SJCRH30 (cell line): ENCODE data around the gene GFY. TPM values are rescaled to one million over a fixed set of nuclear protein-coding genes. Genes with fewer than 3 reads are reported as not detected.

Experiments used
- DNase-seq, 2 experiments: peaks; one replicate each; pipeline ENCODE4 v3.0.0-alpha.2; 2015 to 2020
- H3K27ac ChIP-seq: fragments of 250-450 bp; sonication (Bioruptor Pico); 2 replicates; pipeline ENCODE4 v1.5.1; 2020; ENCODE audit warnings: mild to moderate bottlenecking, moderate library complexity
- H3K27me3 ChIP-seq: fragments of 250-450 bp; sonication (Bioruptor Pico); 2 replicates; pipeline ENCODE4 v1.5.1; 2020; ENCODE audit warnings: mild to moderate bottlenecking, moderate library complexity
- H3K36me3 ChIP-seq: fragments of 250-450 bp; sonication (Bioruptor Pico); 2 replicates; pipeline ENCODE4 v1.5.1; 2020; ENCODE audit warnings: mild to moderate bottlenecking, moderate library complexity
- H3K4me1 ChIP-seq: fragments of 250-450 bp; sonication (Bioruptor Pico); 2 replicates; pipeline ENCODE4 v1.5.1; 2020; ENCODE audit warnings: mild to moderate bottlenecking, moderate library complexity
- H3K4me3 ChIP-seq: fragments of 250-450 bp; sonication (Bioruptor Pico); 2 replicates; pipeline ENCODE4 v1.5.1; 2020; ENCODE audit warnings: mild to moderate bottlenecking, moderate library complexity
- H3K9me3 ChIP-seq: fragments of 250-450 bp; sonication (Bioruptor Pico); replicated peaks from 2 replicates; pipeline ENCODE4 v1.5.1; 2020; ENCODE audit warnings: mild to moderate bottlenecking, moderate library complexity
- total RNA-seq: library from RNA; depleted of rRNA; stranded (reverse); fragments of >200 nt; shearing (Covaris generic); gene quantifications from 2 replicates; pipeline ENCODE4 v1.2.3, GENCODE V29; 2014; rRNA removed

The GFY gene
- total RNA-seq, 1 experiment from 2014 or later, result not detected

DNA sequence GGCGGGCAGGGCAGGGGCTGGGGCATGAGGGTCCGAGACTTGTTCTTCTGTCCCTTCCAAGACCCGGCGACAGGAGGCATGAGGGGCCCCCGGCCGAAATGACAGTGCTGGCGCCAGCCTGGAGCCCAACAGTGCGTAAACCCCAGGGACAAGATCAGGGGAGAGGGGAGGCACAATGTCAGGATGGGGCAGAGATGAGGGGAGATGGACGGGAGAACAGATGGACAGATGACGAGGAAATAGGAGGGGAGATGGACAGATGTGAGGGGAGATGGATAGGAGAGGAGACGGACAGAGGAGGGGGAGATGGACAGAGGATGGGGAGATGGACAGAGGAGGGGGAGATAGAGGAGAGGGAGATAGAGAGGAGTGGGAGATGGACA is 49.3 kb downstream of the GFY start:
- H3K27ac ChIP-seq, result no peak overlapping the region

DNA sequence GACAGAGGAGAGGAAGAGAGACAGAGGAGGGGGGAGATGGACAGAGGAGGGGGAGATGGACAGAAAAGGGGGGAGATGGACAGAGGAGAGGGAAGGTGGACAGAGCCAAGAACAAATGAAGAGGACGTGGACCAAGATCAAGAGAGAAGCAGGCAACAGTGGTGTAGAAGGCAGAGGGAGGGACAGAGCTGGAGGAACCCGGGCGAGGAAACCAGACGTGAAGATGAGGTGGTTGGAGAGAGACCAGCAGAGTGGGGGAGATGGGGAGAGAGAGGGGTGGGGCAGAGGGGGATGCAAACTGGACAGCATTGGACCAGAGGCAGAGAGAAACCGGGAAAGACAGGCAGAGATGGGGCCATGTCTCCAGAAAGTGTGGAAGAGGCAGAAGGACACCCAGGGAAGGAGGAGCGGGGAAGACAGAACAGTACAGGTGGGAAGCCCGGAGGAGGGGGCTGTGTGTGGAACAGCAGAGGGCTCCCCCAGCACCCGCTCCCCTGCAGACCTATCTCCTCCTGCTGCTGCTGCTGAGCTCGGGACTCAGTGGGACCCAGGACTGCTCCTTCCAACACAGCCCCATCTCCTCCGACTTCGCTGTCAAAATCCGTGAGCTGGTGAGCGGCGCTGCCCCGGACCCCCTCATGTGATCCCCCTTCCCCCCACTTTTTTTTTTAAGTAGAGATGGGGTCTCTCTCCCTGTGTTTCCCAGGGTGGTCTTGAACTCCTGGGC is 50.2 kb downstream of the GFY start:
- H3K4me3 ChIP-seq, result no peak overlapping the region

More for the DNA sequence above, 49.3 kb downstream of the GFY start:
- Histone ChIP-seq H3K27me3 (no peaks in the 10 kb centered on the region), H3K4me3 (peak overlapping the region; percentile 59), H3K36me3 (no peaks in the 10 kb centered on the region), H3K9me3 (no peaks in the 10 kb centered on the region), H3K4me1 (peaks cover 3% of the 10 kb centered on the region; the same call in 1 of the 2 replicates)
- no peak for DNase-seq

GRCh38 chr19:49475995-49476880 is 51.0 kb downstream of the GFY start:
- H3K9me3 ChIP-seq, result no peaks in the 10 kb centered on the region
- no peaks in the 10 kb centered on the region for H3K27me3 ChIP-seq

More for the DNA sequence above, 50.2 kb downstream of the GFY start:
- Histone ChIP-seq H3K27ac (no peak overlapping the region), H3K27me3 (no peaks in the 10 kb centered on the region), H3K9me3 (no peaks in the 10 kb centered on the region), H3K4me1 (no peaks in the 10 kb centered on the region), H3K36me3 (no peaks in the 10 kb centered on the region)
- DNase-seq, result no peak

More at GRCh38 chr19:49475995-49476880, 51.0 kb downstream of the GFY start:
- no peaks in the 10 kb centered on the region for H3K4me1 ChIP-seq
- H3K27ac ChIP-seq, result no peak overlapping the region
- DNase-seq, result peak; percentile 45 to 50
- no peak overlapping the region for H3K4me3 ChIP-seq
- no peaks in the 10 kb centered on the region for H3K36me3 ChIP-seq

Other genes starting within 250 kb of the GFY start
- gene SLC6A16, start 100.2 kb upstream of the GFY start, total RNA-seq, result 0.33 and 0.40 TPM in 2 replicates
- not detected in 2 replicates for gene CD37, start 90.0 kb upstream of the GFY start, total RNA-seq
- gene TEAD2, start 63.0 kb upstream of the GFY start, total RNA-seq, result 72.1 and 72.3 TPM in 2 replicates
- gene DKKL1, start 61.5 kb upstream of the GFY start, total RNA-seq, result 0.13 and 0.24 TPM in 2 replicates
- gene KASH5, start 37.1 kb upstream of the GFY start, total RNA-seq, result not detected in 2 replicates
- gene PTH2, start 1.9 kb upstream of the GFY start, total RNA-seq, result not detected in 2 replicates
- gene SLC17A7, start 16.1 kb downstream of the GFY start, total RNA-seq, result 0.18 TPM in 1 of 2 replicates, not detected in the other
- 68.4 and 83.4 TPM in 2 replicates for gene PIH1D1, start 26.4 kb downstream of the GFY start, total RNA-seq
- 11.0 and 12.3 TPM in 2 replicates for gene ALDH16A1, start 27.8 kb downstream of the GFY start, total RNA-seq
- gene FLT3LG, start 48.8 kb downstream of the GFY start, total RNA-seq, result 0.61 and 1.0 TPM in 2 replicates
- gene RPL13A, start 62.2 kb downstream of the GFY start, total RNA-seq, result 3,376 and 3,926 TPM in 2 replicates
- gene RPS11, start 71.0 kb downstream of the GFY start, total RNA-seq, result 2,852 and 3,079 TPM in 2 replicates
- gene FCGRT, start 87.3 kb downstream of the GFY start, total RNA-seq, result 25.0 and 26.6 TPM in 2 replicates
- 2.8 and 3.4 TPM in 2 replicates for gene RCN3, start 102.6 kb downstream of the GFY start, total RNA-seq
- 54.2 and 66.5 TPM in 2 replicates for gene NOSIP, start 155.2 kb downstream of the GFY start, total RNA-seq
- 0.51 and 0.58 TPM in 2 replicates for gene PRRG2, start 155.9 kb downstream of the GFY start, total RNA-seq
- gene PRR12, start 165.8 kb downstream of the GFY start, total RNA-seq, result 6.1 and 6.3 TPM in 2 replicates
- gene RRAS, start 214.8 kb downstream of the GFY start, total RNA-seq, result 7.5 and 7.6 TPM in 2 replicates
- gene SCAF1, start 216.8 kb downstream of the GFY start, total RNA-seq, result 15.9 and 16.3 TPM in 2 replicates
- 35.1 and 38.6 TPM in 2 replicates for gene IRF3, start 240.5 kb downstream of the GFY start, total RNA-seq
- gene BCL2L12, start 240.5 kb downstream of the GFY start, total RNA-seq, result 45.2 and 61.7 TPM in 2 replicates